Measurements from ENCODE around the gene ZNF556.

The ZNF556 gene

GRCh38 chr19:2906631-2907195 is 39.6 kb downstream of the ZNF556 start:
- no peak for DNase-seq

- DNase-seq, result no peak
These were observed 45.2 kb downstream of the ZNF556 start for GRCh38 chr19:2912306-2912705.

GRCh38 chr19:2917275-2918184 is 50.4 kb downstream of the ZNF556 start:
- DNase-seq, result no peak

- DNase-seq, result no peak
These were observed 55.9 kb downstream of the ZNF556 start for GRCh38 chr19:2922987-2923386.

GRCh38 chr19:2923510-2923909 is 56.4 kb downstream of the ZNF556 start:
- DNase-seq, result no peak

GRCh38 chr19:2926341-2927031 is 59.4 kb downstream of the ZNF556 start:
- no peak for DNase-seq

GRCh38 chr19:2927032-2927430 is 59.9 kb downstream of the ZNF556 start:
- DNase-seq, result no peak
